GM12878 (cell line): ENCODE measurements around the gene NALF2.

Source experiments
- CBX3 ChIP-seq: fragments of 200-600 bp; sonication (generic); IDR thresholded peaks from 2 replicates; pipeline ENCODE4 v1.6.1; 2016; ENCODE audit warnings: low read depth, borderline replicate concordance
- CREB1 ChIP-seq: IDR thresholded peaks from 2 replicates; pipeline ENCODE4 v1.6.1; 2012; ENCODE audit warnings: low read depth, mild to moderate bottlenecking, inconsistent platforms
- EED ChIP-seq: sonication (generic); IDR thresholded peaks from 2 replicates; pipeline ENCODE4 v1.6.1; 2016; ENCODE audit warnings: antibody characterized with exemption, low read depth
- ETV6 ChIP-seq, 2 experiments: fragments of 450-650 bp in 1 of 2; IDR thresholded peaks in 1 of 2; conservative IDR thresholded peaks in 1 of 2; 2 replicates each; pipeline ENCODE4 v1.6.1; 2014; ENCODE audit warnings: antibody characterized with exemption in 1 of 2, borderline replicate concordance in 1 of 2, low read depth in 1 of 2, mild to moderate bottlenecking in 1 of 2, moderate library complexity in 1 of 2
- GABPA ChIP-seq: IDR thresholded peaks from 2 replicates; pipeline ENCODE4 v1.6.1; 2014; ENCODE audit warnings: antibody characterized with exemption, low read depth, mild to moderate bottlenecking, inconsistent platforms
- KDM1A ChIP-seq: fragments of 200-600 bp; sonication (generic); IDR thresholded peaks from 2 replicates; pipeline ENCODE4 v1.6.1; 2016; ENCODE audit warnings: borderline replicate concordance
- POLR2AphosphoS2 ChIP-seq: IDR thresholded peaks from 2 replicates; pipeline ENCODE4 v1.6.1; 2011; ENCODE audit warnings: low read depth, mild to moderate bottlenecking, low read length, improper control_type of control experiment, moderate library complexity
- RFX5 ChIP-seq: IDR thresholded peaks from 2 replicates; pipeline ENCODE4 v1.6.1; 2011; ENCODE audit warnings: low read depth, low read length, improper control_type of control experiment
- SIN3A ChIP-seq: IDR thresholded peaks from 2 replicates; pipeline ENCODE4 v1.6.1; 2012; ENCODE audit warnings: low read depth, low read length, improper control_type of control experiment
- ZSCAN29 ChIP-seq: fragments of 450-650 bp; IDR thresholded peaks from 2 replicates; pipeline ENCODE4 v1.6.1; 2017; ENCODE audit warnings: mild to moderate bottlenecking, moderate library complexity
- TF ChIP-seq, protein P1 (sequence below): IDR thresholded peaks from 2 replicates; pipeline ENCODE4 v1.6.1; 2011; ENCODE audit warnings: borderline replicate concordance, low read depth, mild to moderate bottlenecking, moderate library complexity, mixed read lengths, low read length; ENCODE audit not compliant: insufficient read depth; ENCODE audit errors: extremely low read length
- TF ChIP-seq, protein P2 (sequence below), 3 experiments: IDR thresholded peaks in 2 of 3; conservative IDR thresholded peaks in 1 of 3; 2 replicates each; pipeline ENCODE4 v1.5.1; 2011; ENCODE audit warnings: low read depth in 3 of 3, low read length in 3 of 3, mild to moderate bottlenecking in 3 of 3, control low read depth in 2 of 3, moderate library complexity in 2 of 3, inconsistent platforms in 1 of 3, mixed read lengths in 1 of 3; ENCODE audit not compliant: control insufficient read depth in 2 of 3, insufficient read depth in 1 of 3; ENCODE audit errors: extremely low read depth in 1 of 3

DNA sequence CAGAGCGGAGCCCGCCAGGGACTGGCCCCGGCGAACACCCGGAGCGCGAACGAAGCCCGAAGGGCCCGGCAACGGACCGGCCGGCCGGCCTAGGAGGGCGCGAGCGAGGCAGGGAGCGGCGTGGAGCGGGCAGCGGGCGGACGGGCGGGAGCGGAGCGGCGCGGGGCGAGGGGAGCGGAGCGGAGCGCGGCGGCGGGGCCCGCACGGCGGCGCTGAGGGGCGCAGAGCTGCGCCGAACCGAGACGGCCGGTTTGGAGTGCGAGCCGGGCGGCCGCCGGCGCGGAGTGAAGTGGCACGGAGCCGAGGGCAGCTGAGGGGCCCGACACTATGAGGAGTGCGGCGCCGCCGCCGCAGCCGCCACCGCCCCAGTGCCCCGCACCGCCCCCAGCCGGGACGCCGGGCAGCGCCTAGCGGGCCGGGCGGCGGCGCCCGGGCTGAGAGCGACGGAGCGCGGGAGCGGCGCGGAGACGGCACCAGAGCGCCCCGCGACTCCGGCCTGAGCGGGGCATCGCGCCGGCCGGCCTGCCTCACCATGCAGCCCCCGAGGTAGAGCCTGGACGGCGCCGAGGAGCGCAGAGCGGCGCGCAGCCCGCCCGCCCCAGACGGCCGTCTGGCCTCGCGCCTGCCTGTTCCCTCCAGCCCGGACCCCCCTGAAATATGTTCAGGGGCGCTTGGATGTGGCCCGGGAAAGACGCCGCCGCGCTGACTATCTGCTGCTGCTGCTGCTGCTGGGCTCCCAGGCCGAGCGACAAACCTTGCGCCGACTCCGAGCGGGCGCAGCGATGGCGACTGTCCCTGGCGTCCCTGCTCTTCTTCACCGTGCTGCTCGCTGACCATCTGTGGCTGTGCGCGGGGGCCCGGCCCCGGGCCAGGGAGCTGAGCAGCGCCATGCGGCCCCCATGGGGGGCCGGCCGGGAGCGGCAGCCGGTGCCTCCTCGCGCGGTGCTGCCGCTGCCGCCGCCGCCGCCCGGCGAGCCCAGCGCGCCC is 793 bp downstream of the NALF2 start:
- no peak for TF ChIP-seq POLR2AphosphoS2
- TF ChIP-seq, protein P1, sequence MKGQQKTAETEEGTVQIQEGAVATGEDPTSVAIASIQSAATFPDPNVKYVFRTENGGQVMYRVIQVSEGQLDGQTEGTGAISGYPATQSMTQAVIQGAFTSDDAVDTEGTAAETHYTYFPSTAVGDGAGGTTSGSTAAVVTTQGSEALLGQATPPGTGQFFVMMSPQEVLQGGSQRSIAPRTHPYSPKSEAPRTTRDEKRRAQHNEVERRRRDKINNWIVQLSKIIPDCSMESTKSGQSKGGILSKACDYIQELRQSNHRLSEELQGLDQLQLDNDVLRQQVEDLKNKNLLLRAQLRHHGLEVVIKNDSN: no peak
- no peak for TF ChIP-seq ETV6 (conservative IDR thresholded peaks at IDR 0.05 in 1 of 2, IDR thresholded peaks at IDR 0.05 in 1 of 2; ENCODE audit: borderline replicate concordance in 1 of 2, low read depth in 1 of 2)
- TF ChIP-seq, protein P2, sequence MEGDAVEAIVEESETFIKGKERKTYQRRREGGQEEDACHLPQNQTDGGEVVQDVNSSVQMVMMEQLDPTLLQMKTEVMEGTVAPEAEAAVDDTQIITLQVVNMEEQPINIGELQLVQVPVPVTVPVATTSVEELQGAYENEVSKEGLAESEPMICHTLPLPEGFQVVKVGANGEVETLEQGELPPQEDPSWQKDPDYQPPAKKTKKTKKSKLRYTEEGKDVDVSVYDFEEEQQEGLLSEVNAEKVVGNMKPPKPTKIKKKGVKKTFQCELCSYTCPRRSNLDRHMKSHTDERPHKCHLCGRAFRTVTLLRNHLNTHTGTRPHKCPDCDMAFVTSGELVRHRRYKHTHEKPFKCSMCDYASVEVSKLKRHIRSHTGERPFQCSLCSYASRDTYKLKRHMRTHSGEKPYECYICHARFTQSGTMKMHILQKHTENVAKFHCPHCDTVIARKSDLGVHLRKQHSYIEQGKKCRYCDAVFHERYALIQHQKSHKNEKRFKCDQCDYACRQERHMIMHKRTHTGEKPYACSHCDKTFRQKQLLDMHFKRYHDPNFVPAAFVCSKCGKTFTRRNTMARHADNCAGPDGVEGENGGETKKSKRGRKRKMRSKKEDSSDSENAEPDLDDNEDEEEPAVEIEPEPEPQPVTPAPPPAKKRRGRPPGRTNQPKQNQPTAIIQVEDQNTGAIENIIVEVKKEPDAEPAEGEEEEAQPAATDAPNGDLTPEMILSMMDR (IDR thresholded peaks at IDR 0.05 in 2 of 3, conservative IDR thresholded peaks at IDR 0.05 in 1 of 3; ENCODE audit: control insufficient read depth in 2 of 3, extremely low read depth in 1 of 3, insufficient read depth in 1 of 3, low read depth in 3 of 3, low read length in 3 of 3): no peak
- no peak for TF ChIP-seq KDM1A
- TF ChIP-seq RFX5: no peak
- no peak for TF ChIP-seq SIN3A
- TF ChIP-seq CREB1: no peak
- no peak for TF ChIP-seq EED
- no peak for TF ChIP-seq ZSCAN29
- TF ChIP-seq GABPA: no peak
- TF ChIP-seq CBX3: no peak
